SK-N-SH (cell line): ENCODE measurements around the gene LMAN1L.

ENCODE experiments used
- CTCF ChIP-seq: fragments of 200-600 bp; sonication (generic); IDR thresholded peaks from 2 replicates; pipeline ENCODE4 v1.6.1; 2017; ENCODE audit warnings: antibody characterized with exemption, mild to moderate bottlenecking, moderate library complexity
- FOXJ3 ChIP-seq: sonication (generic); formaldehyde crosslinking; IDR thresholded peaks from 2 replicates; pipeline ENCODE4 v1.5.1; 2020; ENCODE audit warnings: mild to moderate bottlenecking, missing genetic modification reagents
- JUND ChIP-seq: IDR thresholded peaks from 2 replicates; pipeline ENCODE4 v1.4.0; 2012
- MXI1 ChIP-seq: IDR thresholded peaks from 2 replicates; pipeline ENCODE4 v1.6.1; 2012; ENCODE audit warnings: mild to moderate bottlenecking, low read depth, low read length, improper control_type of control experiment
- POLR2AphosphoS5 ChIP-seq: IDR thresholded peaks from 2 replicates; pipeline ENCODE4 v1.6.1; 2012; ENCODE audit warnings: low read depth, low read length
- RFX5 ChIP-seq: IDR thresholded peaks from 2 replicates; pipeline ENCODE4 v1.6.1; 2012; ENCODE audit warnings: mild to moderate bottlenecking, improper control_type of control experiment, low read length
- TAF1 ChIP-seq: IDR thresholded peaks from 2 replicates; pipeline ENCODE4 v1.6.1; 2012; ENCODE audit warnings: low read depth, mild to moderate bottlenecking, low read length, moderate library complexity, borderline replicate concordance
- USF2 ChIP-seq: fragments of 150-350 bp; IDR thresholded peaks from 2 replicates; pipeline ENCODE4 v1.6.1; 2017; ENCODE audit warnings: antibody characterized with exemption, low read length, low read depth, borderline replicate concordance
- ZBTB33 ChIP-seq: IDR thresholded peaks from 2 replicates; pipeline ENCODE4 v1.4.0; 2012; ENCODE audit warnings: low read depth, borderline replicate concordance
- TF ChIP-seq, protein P1 (sequence below): IDR thresholded peaks from 2 replicates; pipeline ENCODE4 v1.4.0; 2012; ENCODE audit warnings: low read depth
- TF ChIP-seq, protein P2 (sequence below): fragments of 150-350 bp; IDR thresholded peaks from 2 replicates; pipeline ENCODE4 v1.6.1; 2016; ENCODE audit warnings: mild to moderate bottlenecking, low read depth, low read length

- TF ChIP-seq RFX5 (no peak), TAF1 (no peak), CTCF (no peak), FOXJ3 (CRISPR knock-in tag) (no peak), JUND (no peak), MXI1 (no peak), ZBTB33 (no peak), POLR2AphosphoS5 (no peak), USF2 (no peak)
- TF ChIP-seq, protein P1, sequence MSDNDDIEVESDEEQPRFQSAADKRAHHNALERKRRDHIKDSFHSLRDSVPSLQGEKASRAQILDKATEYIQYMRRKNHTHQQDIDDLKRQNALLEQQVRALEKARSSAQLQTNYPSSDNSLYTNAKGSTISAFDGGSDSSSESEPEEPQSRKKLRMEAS, result no peak
- TF ChIP-seq, protein P2, sequence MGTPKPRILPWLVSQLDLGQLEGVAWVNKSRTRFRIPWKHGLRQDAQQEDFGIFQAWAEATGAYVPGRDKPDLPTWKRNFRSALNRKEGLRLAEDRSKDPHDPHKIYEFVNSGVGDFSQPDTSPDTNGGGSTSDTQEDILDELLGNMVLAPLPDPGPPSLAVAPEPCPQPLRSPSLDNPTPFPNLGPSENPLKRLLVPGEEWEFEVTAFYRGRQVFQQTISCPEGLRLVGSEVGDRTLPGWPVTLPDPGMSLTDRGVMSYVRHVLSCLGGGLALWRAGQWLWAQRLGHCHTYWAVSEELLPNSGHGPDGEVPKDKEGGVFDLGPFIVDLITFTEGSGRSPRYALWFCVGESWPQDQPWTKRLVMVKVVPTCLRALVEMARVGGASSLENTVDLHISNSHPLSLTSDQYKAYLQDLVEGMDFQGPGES, result no peak
These were observed 43.9 kb downstream of the LMAN1L start for GRCh38 chr15:74856537-74856936.
